Posterior vena cava (tissue), 2 donors: Measurements from ENCODE around the gene VTI1A. TPM values are rescaled to one million over a fixed set of nuclear protein-coding genes. Genes with fewer than 3 reads are reported as not detected.
"Not testable (repeated sequence)": the region's sequence is repeated elsewhere in the genome, so short reads cannot be mapped to it uniquely, and the experiment has no call there.

Source experiments
- DNase-seq: peaks from one replicate; pipeline ENCODE4 v3.0.0-alpha.2; 2020; ENCODE audit warnings: low spot score
- intact Hi-C, 2 donors: fragments of 100-400 bp; cut with DNase I; formaldehyde crosslinking; loops; one replicate each; pipeline versions ENCODE4 v1.14.1 to v1.14.2; 2022 to 2023
- total RNA-seq, 2 donors: library from RNA; stranded (reverse); fragmentation: NEBNext Ultra II Directional; extraction: Animal tissue kit (Norgen Biotek cat#: 25700); gene quantifications; one replicate each; pipeline ENCODE4 v1.2.1, GENCODE V29; 2021
- donor health status: DM: yes; HTN: yes; CAD: no.
- donor health status: DM: yes; HTN: yes; CAD: no.

The VTI1A gene
- total RNA-seq, 2 donors from 2014 or later, result 32.3 to 35.5 TPM

- intact Hi-C loops, result no loop called here
- DNase-seq, result no peak
Observed at GRCh38 chr10:112565434-112566053, 118.5 kb downstream of the VTI1A start.

- DNase-seq, result no peak
- intact Hi-C loops, result no loop called here
Observed at GRCh38 chr10:112570585-112570984, 123.6 kb downstream of the VTI1A start.

GRCh38 chr10:112579578-112579977 lies 132.6 kb downstream of the VTI1A start:
- intact Hi-C loops, result no loop called here
- DNase-seq, result no peak

DNA sequence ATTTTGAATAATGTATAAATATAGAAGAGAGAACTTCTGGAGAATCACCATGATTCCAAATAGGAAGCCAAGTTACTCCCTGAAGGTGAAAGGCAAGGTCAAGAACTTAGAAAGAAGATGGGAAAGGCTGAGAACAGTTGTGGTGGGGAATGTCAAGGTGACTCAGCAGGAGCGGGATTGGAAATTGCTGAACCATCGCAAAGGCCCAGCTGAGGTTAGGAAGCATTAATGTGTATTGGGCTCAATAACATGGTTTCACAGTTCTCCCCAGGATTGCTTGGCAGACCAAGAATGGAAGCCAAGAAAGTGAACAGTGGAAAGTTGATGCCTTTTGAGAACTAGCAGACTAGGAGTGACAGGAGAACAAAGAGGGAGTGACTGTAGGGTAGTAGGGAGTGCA lies 133.3 kb downstream of the VTI1A start:
- intact Hi-C loops, result no loop called here
- DNase-seq, result no peak

- intact Hi-C loops, result no loop called here
- DNase-seq, result no peak
Observed at GRCh38 chr10:112581921-112582320, 134.9 kb downstream of the VTI1A start.

GRCh38 chr10:112583236-112583939 lies 136.4 kb downstream of the VTI1A start:
- intact Hi-C loops, result no loop called here
- no peak for DNase-seq

DNA sequence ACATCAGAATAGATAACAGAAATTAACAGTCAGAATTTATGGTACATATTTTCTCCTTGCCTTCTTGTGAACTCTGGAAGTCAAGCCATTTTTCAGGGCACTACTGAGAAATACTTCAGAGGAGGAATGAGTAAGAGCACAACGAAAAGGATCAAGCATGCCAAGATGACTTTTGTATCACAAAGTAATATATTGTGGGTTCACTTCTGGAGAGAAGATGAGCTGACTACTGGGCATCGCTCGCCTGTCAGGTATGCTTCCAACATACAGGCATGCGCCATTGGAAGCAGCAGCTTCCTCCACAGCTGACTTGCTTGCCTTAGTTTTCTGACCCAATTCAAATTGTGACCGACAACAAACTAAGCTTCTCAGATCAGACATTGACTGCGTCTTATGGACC lies 137.3 kb downstream of the VTI1A start:
- no peak for DNase-seq
- intact Hi-C loops, result no loop called here

GRCh38 chr10:112585126-112585525 lies 138.1 kb downstream of the VTI1A start:
- DNase-seq, result no peak
- intact Hi-C loops, result no loop called here

- intact Hi-C loops, result no loop called here
Observed at GRCh38 chr10:112585960-112586359, 138.9 kb downstream of the VTI1A start.

GRCh38 chr10:112587729-112588128 lies 140.7 kb downstream of the VTI1A start:
- DNase-seq, result no peak
- intact Hi-C loops, result no loop called here

More at GRCh38 chr10:112585960-112586359, 138.9 kb downstream of the VTI1A start:
- DNase-seq, result no peak

DNA sequence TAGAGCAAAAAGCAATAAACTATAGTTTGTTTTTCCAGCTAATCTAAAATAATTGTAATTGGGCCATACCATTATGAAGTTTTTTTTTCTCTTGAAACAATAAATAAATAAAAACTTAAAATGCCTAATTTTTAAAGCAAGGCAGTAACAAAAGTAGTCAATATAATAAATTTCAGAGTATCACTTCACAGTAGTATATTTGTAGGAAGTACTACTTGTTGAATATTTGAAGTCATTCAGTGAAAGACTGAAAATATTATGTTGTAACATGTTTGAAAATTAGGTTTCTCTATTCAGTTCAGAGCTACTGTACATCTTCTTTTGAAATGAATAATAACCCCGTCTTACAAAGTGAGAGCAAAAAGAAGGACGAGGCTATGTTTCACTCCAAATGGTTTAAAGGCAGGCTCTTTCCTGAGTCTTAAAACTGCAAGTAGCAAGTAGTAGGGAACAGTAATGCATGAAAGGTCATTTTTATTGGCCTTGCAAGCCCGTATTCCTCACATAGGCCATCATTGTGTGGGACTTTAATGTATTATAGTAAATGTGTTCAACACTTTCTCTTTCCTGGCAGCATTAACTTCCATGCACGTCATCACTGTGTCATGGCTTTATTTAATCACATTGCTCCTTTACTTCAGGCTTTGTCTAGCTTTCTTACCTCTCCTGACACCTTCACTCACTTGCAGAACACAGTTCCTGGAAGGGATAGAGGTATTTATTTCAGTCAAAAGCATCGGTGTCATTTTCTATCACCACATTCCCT lies 141.4 kb downstream of the VTI1A start:
- no peak for DNase-seq
- intact Hi-C loops, result no loop called here

DNA sequence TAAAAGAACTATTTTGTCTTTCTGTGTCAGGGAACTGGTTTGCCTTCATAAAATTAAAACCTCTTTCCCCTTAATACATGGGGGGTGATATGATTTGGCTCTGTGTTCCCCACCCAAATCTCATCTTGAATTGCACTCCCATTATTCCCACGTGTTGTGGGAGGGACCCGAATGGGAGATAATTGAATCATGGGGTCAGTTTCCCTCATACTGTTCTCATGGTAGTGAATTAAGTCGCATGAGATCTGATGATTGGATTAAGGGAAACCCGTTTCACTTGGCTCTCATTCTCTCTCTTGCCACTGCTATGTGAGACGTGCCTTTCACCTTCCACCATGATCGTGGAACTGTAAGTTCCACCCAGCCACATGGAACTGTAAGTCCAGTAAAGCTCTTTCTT lies 142.1 kb downstream of the VTI1A start:
- intact Hi-C loops, result no loop called here
- no peak for DNase-seq

DNA sequence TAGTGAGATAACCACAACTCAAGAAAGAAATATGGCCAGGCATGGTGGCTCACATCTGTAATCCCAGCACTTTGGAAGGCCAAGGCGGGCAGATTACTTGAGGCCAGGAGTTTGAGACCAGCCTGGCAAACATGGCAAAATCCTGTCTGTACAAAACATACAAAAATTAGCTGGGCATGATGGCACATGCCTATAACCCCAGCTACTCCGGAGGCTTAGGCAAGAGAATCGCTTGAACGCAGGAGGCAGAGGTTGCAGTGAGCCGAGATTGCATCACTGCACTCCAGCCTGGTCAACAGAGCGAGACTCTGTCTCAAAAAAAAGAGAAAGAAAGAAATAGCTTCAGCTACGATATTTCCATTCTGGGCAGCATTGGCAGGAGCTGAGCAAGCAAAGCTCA lies 143.8 kb downstream of the VTI1A start:
- intact Hi-C loops, DNase-seq: not testable (repeated sequence)

GRCh38 chr10:112593023-112593422 lies 146.0 kb downstream of the VTI1A start:
- DNase-seq, result no peak
- intact Hi-C loops, result no loop called here

DNA sequence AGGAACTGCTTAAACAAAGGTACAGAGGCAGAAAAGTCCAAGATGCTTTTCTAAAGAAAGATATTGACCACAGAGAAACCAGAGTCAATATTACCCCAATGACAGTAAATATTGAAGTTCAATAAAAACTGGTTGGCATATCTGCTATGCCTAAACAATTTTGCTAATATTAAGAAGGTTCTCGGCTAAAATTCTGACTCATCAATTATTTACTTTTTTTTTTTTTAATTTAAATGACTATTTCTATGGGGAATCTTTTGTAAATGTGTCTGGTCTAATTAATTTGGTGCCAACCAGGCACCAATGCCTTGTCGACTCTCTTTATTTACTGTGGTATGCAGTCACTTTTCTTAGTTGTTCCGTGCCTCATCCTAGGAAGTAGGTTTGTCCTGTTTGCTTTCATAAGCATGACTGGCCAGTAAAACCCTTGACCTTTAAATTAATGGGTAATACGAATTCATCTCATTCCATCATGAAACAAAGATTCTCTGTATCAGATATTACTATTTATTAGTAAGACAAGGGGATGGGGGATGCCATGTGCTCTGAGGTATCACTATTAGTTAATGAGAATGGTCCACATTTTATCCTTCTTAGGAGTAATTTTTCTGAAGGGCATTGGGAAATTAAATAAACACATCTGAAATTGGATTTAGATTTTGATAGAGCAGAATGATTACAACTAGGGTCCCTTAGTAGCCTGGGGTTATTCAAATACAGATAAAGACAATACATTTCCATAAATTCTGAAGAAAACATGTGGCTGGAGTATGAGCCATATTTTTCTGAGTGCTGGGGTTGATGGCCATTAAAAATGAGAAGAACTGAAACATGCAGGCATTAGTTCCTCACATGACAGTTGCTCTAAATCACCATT lies 154.4 kb downstream of the VTI1A start:
- DNase-seq, result no peak
- intact Hi-C loops, result no loop called here

DNA sequence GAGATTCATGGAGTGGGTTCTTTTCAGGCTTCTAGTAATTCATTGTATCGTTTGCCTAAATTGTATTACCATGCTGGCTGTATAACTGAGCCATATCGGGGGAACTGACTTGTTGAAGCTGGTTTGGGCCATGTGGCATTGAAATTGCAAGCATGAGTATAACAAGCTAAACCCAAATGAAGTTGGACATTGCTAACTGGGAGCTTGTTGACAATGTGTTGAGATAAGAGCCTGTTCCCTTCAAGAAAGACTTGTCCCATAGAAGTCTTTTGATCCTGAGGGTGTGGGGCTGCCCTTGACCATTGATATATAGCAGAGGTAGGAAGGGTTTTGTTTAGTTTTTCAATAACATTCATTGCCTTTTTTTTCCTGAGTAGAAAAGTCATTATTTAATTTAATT lies 156.0 kb downstream of the VTI1A start:
- intact Hi-C loops, result no loop called here
- DNase-seq, result no peak

GRCh38 chr10:112605063-112605462 lies 158.0 kb downstream of the VTI1A start:
- no peak for DNase-seq
- intact Hi-C loops, result no loop called here

DNA sequence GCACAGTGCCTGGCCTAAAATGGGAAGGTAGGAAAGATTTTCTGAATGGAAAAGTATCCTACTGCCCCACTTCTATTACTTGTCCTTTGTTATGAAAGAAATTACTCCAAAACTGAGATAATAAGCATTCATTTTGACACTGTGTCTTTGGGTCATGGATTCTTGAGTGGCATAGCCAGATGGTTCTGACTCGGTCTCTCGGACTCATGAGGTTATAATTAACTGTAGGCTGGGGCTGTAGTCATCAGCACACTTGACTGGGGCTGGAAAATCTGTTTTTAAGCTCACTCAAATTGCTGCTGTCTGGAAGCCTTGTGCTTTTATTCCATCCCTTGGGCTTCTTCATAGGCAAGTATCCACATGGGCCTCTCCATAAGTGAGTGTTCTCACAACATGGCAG lies 160.5 kb downstream of the VTI1A start:
- intact Hi-C loops, result no loop called here
- no peak for DNase-seq

DNA sequence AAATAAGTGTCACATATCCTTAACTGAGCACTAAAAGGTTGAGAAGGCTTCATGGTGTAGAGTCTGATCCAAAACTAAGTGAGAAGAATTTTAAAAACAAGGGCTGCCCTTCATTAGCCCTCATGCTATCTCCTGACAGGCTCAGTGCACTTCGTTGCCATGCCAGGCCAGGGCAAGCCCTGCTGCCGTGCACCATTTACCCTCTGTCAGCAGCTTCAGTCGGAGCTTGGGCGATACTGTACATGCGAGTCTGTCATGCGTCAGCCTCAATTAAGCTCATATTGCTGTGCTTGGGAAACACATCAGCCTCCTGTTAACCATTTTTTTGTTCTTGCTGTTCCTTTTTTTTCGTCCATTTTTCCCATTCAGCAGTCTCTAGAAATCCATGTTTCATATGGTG lies 166.6 kb downstream of the VTI1A start:
- intact Hi-C loops, result no loop called here
- no peak for DNase-seq

GRCh38 chr10:112614072-112614471 lies 167.1 kb downstream of the VTI1A start:
- intact Hi-C loops, result no loop called here
- DNase-seq, result no peak
